ENCODE results near the gene TRIM66.

The TRIM66 gene

DNA sequence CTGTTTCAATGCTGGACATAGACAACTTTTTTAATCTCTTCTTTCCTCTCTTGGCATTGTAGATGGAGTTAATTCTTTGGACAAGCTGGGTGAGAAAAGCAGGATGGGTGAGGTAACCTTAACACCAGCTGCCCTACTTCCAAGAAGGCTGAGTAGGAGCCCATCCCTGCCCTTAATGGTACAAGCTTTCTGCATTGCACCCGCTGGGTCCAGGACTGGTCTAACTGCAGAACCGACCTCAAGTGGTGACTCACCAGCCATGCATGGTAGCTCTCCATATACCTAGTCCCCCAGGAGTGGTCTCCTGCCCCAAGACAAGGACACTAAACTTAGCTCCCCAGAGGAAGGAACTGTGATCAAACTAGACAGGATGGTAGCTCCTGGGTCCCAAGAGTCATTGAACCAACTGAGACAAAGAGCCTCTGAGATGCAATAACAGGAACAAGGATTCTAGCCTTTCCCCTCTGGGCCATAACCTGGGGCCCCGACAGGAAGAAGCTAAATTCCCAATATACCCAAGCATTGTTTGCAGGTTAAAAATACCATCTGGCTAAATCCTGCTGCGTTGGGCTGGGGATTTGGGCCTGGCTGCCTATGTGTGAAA, 32.3 kb upstream of the TRIM66 start:
- no peak for DNase-seq (ENCODE audit: low spot score)

DNA sequence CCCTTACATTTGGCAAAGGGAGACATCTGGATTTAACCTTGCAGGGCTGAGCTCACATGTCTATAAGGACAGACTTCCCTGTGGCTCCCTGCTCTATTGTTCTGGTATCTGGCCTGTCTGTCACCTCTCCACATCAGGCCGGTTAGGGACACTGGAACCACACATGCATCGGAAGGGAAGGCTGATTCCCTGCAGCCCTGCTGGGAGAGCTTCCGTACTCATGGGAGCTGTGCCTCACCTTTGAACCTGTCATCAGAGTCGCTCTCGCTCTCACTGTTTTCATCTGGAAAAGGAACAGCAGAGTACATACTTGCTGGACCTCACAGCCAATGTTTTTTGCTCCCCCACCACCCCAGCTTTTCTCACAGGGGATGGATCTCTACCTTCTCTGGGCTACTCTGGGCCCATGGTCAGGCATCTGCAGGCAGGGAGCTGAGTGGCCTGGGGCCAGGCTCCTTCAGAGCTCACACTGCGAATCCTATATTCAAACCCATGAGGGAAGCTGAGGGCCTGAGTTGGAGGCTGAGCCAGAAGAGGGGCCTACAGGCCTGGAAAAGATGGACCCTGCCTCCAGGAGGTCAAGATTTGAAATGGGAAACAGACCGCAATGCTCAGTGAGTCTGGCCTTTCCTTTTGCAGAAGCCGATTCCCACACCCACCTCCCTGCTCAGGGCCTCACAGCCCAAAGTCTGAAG, 31.4 kb upstream of the TRIM66 start:
- no peak for DNase-seq (ENCODE audit: low spot score)

DNA sequence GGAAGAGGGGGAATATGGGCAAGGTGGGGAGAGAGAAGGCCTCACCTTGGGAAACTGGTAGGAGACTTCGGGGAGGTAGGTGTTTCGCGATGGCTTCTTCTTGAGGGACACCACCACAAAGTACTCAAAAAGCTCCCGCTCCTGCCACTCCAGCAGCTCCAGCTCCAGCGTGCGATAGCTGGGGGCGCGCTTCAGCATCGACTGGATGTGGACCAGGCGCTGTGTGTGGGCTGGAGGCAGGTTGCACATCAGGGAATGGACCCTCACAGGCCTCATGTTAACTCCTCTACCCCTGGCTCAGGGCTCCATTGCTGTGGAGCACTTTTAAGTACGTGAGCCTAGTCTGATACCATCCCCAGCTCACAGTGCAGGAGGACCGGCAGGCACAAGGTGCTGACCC, 30.0 kb upstream of the TRIM66 start:
- no peak for DNase-seq (ENCODE audit: low spot score)

DNA sequence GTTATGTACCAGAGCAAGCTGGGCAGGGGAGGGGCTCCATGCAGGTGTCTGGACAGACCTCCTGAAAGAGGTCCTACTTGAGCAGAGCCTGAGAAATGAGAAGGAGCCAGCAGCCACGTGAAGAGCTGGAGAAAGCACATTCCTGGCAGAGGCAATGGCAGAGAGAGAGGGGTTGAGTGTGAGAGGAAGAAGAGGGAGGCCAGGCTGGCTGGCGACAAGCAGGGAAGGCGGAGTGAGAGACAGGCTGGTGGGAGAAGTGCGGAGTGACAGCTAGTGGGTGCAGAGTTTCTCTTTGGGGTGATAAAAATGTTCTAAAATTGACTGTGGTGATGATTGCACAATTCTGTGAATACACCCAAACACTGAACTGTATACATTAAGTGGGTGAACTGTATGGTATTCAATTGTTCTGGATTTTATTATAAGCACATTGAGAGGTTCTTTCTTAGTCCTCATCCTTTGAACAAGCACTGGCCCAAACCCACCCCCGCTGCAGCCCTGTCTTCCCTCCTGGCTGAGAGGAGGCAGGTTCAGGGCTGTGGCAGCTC, 29.5 kb upstream of the TRIM66 start:
- DNase-seq (ENCODE audit: low spot score), result no peak

DNA sequence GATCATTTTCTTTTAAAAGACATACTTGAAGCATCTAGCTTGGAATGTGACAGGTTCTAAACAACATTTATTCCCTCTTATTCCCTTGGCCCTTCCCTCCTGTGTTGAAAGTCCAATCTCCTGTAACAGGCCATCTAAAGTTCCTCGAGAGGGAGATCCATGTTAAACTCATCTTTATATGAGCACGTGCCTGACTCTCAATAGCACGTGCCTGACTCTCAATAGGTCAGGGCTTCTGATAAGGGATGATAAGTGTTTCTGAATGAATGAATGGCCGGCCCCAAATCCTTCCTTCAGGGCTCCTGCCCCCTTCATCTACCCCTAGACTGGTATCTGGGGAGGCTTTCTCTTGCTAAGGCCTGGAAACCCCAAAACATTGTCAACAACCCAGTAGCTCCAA, 27.3 kb upstream of the TRIM66 start:
- no peak for DNase-seq (ENCODE audit: low spot score)

DNA sequence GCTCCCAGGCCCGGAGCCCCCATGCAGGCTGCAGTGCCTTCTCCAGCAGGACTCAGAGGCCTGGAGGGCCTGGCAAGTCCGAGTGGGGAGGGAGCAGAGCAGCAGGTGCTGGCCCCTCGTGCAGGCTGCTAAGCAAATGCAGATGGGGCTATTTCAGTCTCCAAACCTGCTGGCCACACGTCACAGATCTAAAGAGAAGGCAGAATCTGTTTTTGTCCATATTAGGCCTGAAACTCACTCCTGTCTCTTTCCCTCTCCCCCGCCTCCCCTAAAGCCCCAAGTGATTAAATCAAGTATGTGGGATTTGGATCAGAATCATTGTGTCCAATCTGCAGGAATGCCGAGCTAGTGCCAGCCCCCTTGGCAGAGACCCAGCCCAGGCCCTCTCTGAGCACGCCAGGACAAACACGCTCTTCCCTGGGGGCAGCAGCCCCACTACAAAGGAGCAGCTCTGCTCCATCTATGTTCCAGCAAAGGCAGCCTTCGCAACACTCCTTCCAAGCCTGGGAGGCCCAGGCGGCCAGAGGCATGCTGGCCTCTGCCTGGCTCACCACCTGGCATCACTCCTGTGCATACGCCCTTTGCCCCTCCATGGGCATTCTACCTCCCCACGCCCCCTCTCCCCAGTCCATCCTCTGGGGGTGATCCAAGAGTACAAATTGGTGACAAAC, 26.7 kb upstream of the TRIM66 start:
- DNase-seq (ENCODE audit: low spot score), result no peak

DNA sequence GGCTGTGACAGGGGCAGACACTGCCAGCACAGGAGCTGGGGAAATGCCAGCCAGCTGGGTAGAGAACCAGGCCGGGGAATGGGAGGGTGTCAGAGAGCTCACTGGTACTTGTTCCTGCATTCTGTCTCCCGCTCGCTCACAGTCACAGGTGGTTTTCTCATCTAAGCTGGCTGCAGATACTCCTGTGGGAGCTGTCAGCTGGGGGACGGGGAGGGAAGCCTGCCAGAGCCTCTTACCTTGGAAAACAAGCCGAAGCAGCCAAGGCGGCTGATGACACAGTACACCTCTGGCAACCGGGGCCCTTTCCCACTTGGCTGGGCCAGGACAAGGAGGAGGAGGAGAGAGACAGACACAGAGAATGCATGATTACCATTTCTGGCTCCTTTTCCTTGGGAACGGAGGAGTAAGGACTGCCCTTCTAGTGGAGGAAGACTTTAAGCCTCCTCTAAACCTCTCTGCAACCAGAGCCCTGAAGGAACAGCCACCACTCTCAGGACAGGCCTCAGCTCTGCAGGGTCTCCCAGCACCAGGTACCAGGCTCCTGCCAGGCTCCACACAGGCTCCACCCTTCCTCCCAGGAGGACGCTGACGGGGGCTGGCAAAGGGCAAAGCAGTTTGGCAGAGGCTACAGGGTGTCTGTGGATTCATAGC, 25.2 kb upstream of the TRIM66 start:
- no peak for DNase-seq (ENCODE audit: low spot score)

DNA sequence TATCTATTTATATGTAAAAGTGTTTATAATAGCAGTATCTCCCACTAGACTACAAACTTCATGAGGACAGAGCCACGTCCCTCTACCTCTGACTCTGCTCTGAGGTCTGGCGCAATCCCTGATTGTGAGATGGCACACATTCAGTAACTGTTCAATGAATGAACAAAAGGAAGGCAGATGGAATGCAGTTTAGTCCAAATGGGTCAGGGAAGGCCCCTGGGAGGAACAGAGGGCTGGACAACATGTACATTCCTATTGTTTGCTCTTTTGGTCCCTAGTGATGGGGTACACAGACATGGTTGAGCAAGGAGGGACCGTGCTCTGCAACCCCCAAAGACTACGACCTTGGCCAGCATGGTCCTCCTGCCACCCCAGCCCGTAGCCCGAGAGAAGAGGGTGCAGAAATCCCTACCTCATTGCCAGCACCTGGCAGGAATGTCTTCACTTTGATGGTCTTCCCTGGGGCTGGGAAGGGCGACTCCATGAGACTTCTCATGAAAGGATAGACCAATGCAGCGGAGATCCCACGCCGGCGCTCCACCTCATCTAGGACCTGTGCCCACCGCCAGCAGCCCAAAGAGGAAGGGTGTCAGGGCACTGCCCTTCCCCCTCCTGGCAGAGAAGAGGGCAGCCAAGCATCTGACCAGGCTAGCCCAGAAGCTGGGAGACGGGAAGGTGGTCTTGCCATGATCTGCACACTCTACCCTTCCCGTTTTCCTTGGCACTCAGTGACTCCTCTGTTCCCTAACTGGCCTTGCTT, 24.4 kb upstream of the TRIM66 start:
- DNase-seq (ENCODE audit: low spot score), result no peak

DNA sequence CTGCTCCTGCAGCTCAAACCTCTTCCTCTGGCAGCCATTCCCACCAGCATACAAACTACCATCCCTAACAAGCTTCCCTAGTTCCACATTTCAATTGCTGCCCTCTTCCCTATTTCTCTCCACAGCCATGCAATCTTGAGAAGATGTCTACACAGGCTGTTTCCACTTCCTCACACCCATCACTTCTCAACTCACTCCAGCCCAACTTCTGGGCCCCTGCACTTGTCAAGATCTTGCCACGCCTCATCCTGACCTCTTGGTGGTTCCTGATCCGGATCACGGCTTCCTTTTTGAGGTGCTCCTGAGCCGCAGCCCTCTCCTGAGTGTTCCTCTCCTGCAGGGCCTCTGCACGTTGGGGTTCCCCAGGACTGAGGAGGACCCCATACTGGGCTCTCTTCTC, 22.7 kb upstream of the TRIM66 start:
- DNase-seq (ENCODE audit: low spot score), result no peak

DNA sequence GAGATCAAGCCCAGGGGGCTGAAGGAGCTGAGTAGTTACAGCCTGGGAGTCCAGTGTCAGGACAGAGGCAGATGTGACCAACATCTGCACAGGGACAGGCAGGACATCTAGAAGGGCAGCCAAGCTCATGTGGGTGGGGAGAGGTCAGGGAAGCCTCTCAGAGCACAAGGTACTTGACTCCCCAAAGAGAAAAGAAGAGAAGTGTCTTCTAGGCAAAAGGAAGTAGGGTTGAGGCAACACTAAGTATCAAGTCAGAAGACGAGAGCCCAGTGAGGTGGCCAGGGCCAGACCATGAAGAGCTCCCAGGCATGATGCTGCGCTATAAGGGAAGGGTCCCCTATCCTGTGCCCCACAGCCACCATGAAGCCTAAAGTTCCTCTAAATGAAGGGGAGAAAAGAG, 21.7 kb upstream of the TRIM66 start:
- no peak for DNase-seq (ENCODE audit: low spot score)

DNA sequence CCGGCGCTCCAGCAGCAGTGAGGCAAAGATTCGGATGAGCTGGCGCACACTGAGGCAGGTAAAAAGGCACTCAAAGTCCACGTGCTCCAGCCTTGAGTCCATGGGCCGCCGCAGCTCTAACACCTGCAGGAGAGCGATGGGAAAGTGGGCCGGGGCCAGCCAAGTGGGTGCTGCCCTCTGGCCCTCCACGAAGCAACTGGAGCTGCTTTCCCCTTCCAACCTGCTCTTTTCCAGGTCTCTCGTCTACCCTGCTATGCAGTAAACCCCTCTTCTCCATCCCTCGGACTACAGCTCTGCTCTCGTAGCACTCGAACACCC, 20.1 kb upstream of the TRIM66 start:
- DNase-seq (ENCODE audit: low spot score), result no peak

DNA sequence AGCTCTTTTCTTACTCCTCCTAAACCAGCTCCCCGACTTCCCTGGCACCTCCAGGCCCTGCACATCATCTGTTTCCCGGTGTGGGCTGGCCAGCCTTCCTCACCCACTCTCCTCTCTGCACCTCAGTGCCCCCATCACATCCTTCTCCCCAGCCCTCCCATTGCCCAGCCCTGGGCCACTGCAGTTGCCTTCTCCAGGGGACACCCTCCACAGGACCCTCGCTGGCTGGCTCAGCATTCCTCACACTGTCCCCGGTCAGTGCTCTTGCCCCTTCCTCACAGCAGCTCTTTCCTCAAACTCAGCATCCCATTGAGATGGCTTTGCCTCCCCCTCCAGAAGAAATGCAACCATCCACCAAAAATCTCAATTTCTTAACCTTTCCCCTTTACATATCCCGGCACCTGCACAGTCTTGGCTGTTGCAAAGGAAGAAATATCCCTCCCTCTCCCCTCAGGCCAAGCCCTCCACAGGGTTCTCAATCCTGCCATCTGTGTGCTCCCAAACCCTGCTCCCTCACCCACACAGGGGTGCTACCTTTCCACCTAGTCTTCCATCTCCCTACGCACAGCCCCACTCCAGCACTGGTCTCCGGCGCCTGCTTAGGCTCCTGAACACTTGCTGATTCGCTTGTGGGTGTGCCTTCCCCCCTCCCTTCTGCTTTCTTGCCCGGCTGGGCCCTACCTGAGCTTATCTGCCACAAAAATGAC, 19.6 kb upstream of the TRIM66 start:
- no peak for DNase-seq (ENCODE audit: low spot score)

DNA sequence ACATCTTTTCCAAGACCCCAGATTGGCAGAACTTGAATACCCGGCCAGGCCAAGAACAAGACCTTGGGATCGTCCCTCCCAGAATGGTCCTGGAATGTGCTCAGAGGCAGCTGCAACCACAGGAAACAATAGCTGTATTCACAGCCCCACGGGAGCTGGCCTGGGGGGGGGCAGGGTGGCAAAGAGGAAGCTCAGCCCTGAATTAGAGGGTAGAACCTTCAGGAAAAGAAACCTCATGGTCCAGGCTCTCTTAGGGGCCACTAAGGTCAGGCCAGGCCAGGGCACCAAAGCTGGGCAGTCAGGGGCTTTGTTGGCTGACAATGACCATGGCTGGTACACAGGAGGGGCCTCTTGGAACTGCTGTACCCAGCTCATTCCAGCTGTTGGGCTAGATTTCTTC, 17.4 kb upstream of the TRIM66 start:
- no peak for DNase-seq (ENCODE audit: low spot score)

DNA sequence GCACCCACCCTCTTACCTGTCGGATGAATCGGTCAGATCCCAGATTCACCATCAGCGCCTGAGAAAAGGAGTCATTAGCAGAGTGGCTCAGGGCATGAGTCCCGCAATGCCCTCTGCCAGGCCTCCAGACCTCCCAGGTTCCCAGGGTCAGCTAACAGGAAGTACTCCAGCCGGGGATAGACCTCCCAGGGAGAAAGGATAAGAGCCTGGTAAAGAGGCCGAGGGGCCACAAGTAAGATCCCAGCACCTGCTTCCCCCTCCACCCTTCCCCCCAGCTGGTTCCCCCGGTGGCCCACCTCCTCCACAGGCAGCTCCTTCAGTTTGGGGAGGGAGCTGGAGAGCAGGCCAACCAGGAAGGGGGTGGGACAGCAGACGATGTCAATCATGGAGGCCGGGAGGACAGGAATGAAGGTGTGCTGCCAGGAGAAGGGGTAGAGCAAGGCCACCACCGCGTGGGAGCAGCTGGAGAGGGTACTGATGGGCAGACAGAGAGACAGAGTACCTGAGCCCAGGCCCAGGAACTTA, 16.5 kb upstream of the TRIM66 start:
- DNase-seq (ENCODE audit: low spot score), result no peak

DNA sequence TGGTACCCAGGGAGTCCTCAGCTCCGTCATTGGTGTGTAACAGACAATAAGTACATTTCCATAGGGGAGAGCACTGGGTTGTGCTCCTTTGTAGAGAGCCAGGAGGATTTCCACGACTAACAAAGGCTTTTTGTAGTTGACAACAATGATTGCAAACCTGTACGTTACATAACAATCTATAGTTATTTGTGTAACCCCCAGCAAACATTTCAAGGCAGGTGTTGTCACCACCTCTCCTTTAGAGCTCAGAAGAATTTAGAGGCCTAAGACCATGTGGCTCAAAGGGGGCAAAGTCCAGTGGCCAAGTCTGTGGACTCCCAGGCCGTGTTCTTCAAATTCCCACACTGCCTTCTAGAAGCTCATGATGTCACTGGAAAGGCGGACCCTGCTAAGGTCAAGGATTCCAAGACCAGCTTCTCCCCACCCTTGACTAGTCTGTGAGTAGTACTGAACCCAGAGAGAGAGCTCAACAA, 15.9 kb upstream of the TRIM66 start:
- DNase-seq (ENCODE audit: low spot score), result no peak

DNA sequence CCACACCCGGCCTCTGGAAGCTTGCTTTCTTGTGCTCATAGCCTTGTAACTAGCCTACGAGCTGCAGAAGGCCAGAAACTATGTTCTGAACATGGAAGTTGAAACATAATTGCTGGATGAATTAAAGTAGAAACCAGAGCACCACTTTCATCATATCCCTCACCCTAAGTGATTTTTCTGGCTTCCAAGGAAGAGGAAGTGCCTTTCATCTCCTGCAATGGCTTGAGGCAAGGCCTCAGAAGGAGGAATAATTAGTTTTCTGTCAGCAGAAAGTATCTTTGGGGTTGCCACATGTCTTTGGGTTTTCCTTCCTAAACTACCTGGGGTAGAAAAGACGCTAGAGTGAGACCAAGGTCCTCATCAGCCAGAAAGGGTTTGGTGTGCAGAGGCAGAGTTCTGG, 14.6 kb upstream of the TRIM66 start:
- no peak for DNase-seq (ENCODE audit: low spot score)

DNA sequence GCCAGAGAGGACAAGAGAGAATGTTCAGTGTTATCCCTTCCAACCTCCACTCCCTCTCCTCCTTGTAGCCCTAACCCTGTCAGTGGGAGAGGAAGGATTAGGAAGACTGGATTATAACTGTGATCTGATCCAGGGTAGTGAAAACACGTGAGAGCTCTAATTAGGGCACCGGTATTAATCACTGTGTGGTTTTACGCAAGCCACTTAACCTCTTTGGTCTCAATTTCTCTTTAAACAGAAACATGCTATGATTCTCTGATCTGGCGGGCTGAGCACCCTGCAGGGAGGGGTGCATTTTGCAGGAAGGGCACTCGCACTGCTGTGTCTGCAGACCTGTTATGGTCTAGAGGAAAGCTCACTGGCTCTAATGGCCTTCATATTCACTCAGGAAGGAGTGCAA, 11.7 kb upstream of the TRIM66 start:
- no peak for DNase-seq (ENCODE audit: low spot score)

DNA sequence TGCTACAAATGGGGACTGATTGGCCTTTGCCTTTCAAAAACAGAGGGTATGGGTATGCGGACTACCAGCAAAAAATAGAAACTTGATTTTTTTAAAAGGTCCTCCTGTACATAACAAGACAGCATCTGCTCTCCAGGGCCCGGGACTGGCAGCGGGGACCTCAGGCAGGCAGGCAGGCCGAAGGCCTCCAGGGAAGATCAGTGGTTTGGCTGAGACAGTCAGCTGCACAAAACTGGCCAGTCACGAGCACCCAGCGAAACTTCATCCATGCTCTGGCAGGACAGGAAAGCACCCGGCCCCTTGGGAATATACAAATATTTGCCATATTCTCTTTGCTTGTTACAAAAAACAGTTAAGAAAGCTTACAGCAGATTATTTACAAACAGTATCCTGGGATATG, 11.1 kb upstream of the TRIM66 start:
- no peak for DNase-seq (ENCODE audit: low spot score)

DNA sequence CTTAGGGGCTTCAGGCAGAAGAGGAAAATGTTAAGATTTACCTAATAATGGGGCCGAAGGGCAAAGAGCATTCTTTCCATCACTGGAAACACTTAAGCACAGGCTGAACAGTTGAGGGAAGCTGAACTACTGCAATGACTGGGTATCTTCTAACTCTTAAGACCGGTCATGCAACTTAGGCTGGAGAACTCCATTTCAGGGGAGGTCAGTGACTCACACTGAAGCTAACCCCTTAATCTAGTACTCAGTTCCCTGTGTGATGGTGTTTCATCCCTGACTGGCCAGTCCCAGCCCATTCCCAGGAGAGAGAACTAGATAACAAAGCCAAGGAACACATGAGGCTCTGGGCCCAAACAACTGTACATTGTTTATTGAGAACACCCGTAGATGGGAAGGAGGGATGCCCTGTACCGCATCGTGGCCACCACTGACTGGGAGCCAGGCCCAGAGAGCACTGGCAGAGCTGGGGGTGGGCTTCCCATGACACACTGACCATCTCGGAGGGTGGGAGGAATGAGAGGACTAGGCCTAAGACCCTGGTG, 10.6 kb upstream of the TRIM66 start:
- no peak for DNase-seq (ENCODE audit: low spot score)

DNA sequence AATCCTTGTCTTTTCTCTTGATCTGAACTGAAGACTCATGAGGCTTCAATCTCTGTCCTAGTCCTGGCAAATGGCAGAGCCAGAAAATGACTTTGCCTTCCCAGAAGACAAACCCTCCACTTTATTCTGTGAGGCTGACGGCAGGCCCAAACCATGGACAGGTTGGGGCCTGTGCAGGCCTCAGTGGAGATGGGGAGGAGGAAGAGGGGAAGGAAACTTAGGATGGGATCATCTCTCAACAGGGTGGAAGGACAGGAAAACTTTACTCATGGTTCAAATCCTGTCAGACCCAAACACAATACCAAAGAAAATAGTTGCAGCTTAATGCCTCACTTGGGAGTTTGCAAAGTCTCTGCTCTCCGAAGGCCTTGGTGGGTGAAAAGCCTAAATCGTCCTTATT, 10.0 kb upstream of the TRIM66 start:
- no peak for DNase-seq (ENCODE audit: low spot score)

DNA sequence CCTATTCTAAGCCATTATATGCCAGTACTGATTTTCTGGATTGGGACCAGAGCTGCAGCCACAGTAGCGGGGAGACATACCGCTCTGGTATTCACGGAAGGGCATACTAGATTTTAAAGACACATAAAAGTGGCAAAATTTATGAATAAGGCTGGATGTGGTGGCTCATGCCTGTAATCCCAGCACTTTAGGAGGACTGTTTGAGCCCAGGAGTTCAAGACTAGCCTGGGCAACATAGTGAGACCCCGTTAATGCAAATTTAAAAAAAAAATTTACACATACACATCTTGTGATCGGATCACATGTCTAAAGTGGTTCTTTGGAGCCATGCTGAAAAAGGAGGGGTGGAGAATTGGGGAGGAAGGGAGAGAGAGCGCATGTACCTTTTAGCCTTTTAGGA, 9.1 kb upstream of the TRIM66 start:
- DNase-seq (ENCODE audit: low spot score), result no peak
